Measurements from ENCODE around the gene NHSL2. TPM values are rescaled to one million over a fixed set of nuclear protein-coding genes. Genes with fewer than 3 reads are reported as not detected.

The NHSL2 gene
- polyA plus RNA-seq, 4 donors = under 0.01 to 2.9 (median 1.5) TPM; not detected in 1

DNA sequence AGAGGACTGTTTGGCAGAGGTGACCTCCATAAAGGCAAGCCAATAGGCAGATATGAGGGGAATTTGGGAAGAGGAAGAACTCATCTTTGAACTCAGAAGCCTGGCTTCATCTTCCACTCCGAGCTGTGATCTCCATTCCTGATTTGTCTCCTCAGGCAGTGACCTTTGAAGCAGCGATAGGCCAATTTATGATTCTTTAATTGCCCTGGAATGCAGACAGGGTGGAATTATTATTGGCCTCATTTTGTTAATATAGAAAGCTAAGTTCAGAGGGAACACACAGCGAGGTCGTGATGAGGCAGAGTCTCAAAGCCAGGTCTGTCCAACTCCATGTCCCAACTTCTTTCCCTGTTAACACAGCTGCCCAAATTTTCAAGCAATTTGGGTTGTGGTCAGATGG, 204.2 kb downstream of the NHSL2 start:
- H3K27me3 ChIP-seq (ENCODE audit: control insufficient read depth in 3 of 3, insufficient read depth in 3 of 3, low read length in 3 of 3) = no peaks in the 10 kb centered on the region
- no peak for FAIRE-seq
- H3K36me3 ChIP-seq (ENCODE audit: control insufficient read depth in 3 of 3, insufficient read depth in 2 of 3, low read depth in 1 of 3, low read length in 3 of 3) = no peaks in the 10 kb centered on the region
- H3K4me3 ChIP-seq (ENCODE audit: low read depth in 1 of 3, low read length in 3 of 3) = no peak overlapping the region
- DNase-seq = peak; percentile 52 to 76
- H3K27ac ChIP-seq (ENCODE audit: low read depth in 1 of 3, low read length in 2 of 3) = peak overlapping the region in 2 of 3 donors; percentile 28 to 66
- WGBS, 3 donors = 19 to 50% (median 26%) methylated on average over 4 of the region's 4 CpGs
- no peaks in the 10 kb centered on the region for H3K9me3 ChIP-seq (ENCODE audit: control insufficient read depth in 2 of 2, insufficient read depth in 1 of 2, low read depth in 1 of 2, low read length in 1 of 2)
- H3K4me1 ChIP-seq (ENCODE audit: control insufficient read depth in 3 of 3, insufficient read depth in 2 of 3, low read depth in 1 of 3, low read length in 2 of 3) = peaks cover 0 to 46% (median 3%) of the 10 kb centered on the region in 3 donors

DNA sequence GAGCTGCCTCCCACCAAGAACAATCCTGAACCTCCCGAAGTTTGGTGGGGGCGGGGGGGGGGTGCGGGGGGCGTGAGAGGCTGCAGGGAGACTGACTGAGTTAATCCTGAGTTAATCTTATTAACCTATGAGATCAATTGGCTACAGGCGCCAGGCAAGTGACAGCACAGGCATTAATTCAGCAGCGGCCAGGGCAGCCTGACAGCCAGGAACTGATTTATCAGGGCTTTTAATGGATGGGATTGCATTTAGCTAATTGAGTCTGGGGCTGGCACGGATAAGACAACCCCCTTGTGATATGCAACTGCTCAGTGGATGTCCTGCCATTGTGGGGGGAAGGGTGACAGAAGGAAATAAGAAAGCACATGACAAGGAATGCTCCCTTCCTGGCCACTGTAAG, 204.7 kb downstream of the NHSL2 start:
- H3K4me1 ChIP-seq (ENCODE audit: control insufficient read depth in 3 of 3, insufficient read depth in 2 of 3, low read depth in 1 of 3, low read length in 2 of 3) = peaks cover 0 to 41% (median 3%) of the 10 kb centered on the region in 3 donors
- no peaks in the 10 kb centered on the region for H3K27me3 ChIP-seq (ENCODE audit: control insufficient read depth in 3 of 3, insufficient read depth in 3 of 3, low read length in 3 of 3)
- 8 to 48% (median 34%) methylated on average over 6 to 7 of the region's 7 CpGs for WGBS, 3 donors
- no peaks in the 10 kb centered on the region for H3K36me3 ChIP-seq (ENCODE audit: control insufficient read depth in 3 of 3, insufficient read depth in 2 of 3, low read depth in 1 of 3, low read length in 3 of 3)
- H3K9me3 ChIP-seq (ENCODE audit: control insufficient read depth in 2 of 2, insufficient read depth in 1 of 2, low read depth in 1 of 2, low read length in 1 of 2) = no peaks in the 10 kb centered on the region
- DNase-seq = peak in 1 of 2 donors; percentile 9
- FAIRE-seq = no peak
- no peak overlapping the region for H3K4me3 ChIP-seq (ENCODE audit: low read depth in 1 of 3, low read length in 3 of 3)
- H3K27ac ChIP-seq (ENCODE audit: low read depth in 1 of 3, low read length in 2 of 3) = peak overlapping the region in 1 of 3 donors; percentile 66

DNA sequence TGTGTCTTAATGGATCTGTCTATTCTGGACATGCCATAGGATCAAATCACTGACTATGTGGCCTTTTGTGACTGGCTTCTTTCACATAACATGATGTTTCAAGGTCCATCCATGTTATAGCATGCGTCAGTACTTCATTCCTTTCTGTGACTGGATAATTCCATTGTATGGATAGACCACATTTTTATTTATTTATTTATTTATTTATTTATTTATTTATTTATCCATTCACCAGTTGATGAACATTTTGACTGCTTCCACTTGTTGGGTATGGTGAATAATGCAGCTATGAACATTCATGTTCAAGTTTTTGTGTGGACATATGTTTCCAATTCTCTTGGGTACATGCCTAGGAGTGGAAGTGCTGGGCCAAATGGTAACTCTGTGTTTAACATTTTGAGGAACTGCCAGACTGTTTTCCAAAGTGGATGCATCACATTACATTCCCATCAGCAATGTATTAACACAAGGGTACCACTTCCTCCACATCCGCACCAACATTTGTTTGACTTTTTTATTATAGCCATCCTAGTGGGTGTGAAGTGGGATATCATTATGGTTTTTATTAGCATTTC, 207.1 kb downstream of the NHSL2 start:
- no peak for FAIRE-seq

DNA sequence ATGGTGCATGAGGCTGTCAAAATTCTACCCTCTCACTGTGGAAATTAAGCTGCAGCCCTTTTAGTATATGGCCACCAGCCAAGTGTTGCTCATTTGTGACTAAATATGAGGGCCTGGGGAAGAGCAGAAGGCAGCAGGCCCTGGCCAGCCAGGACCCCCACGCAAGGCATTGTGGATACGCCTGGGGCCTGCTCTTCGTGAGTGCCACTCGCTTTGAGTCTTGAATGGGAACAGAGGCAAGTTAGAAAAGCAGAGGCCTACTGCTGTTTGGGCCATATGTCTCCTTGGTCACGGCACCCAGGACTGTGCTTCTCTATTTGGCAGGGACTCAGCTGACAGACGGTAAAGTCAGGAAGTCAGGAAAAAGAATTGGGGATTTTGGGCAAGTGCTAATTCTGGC, 210.2 kb downstream of the NHSL2 start:
- H3K27me3 ChIP-seq (ENCODE audit: control insufficient read depth in 3 of 3, insufficient read depth in 3 of 3, low read length in 3 of 3) = no peaks in the 10 kb centered on the region
- no peaks in the 10 kb centered on the region for H3K36me3 ChIP-seq (ENCODE audit: control insufficient read depth in 3 of 3, insufficient read depth in 2 of 3, low read depth in 1 of 3, low read length in 3 of 3)
- DNase-seq (no peak), FAIRE-seq (no peak)
- H3K27ac ChIP-seq (ENCODE audit: low read depth in 1 of 3, low read length in 2 of 3) = peak overlapping the region in 2 of 3 donors; percentile 12 to 65
- WGBS, 3 donors = 56 to 84% (median 77%) methylated on average over 6 of the region's 6 CpGs
- H3K4me1 ChIP-seq (ENCODE audit: control insufficient read depth in 3 of 3, insufficient read depth in 2 of 3, low read depth in 1 of 3, low read length in 2 of 3) = peaks cover 0 to 17% (median 0%) of the 10 kb centered on the region in 3 donors
- H3K4me3 ChIP-seq (ENCODE audit: low read depth in 1 of 3, low read length in 3 of 3) = no peak overlapping the region
- no peaks in the 10 kb centered on the region for H3K9me3 ChIP-seq (ENCODE audit: control insufficient read depth in 2 of 2, insufficient read depth in 1 of 2, low read depth in 1 of 2, low read length in 1 of 2)

More for the DNA sequence above, 207.1 kb downstream of the NHSL2 start:
- H3K27ac ChIP-seq (ENCODE audit: low read depth in 1 of 3, low read length in 2 of 3) = no peak overlapping the region
- H3K4me3 ChIP-seq (ENCODE audit: low read depth in 1 of 3, low read length in 3 of 3) = no peak overlapping the region
- 91 to 98% (median 93%) methylated on average over 2 of the region's 2 CpGs for WGBS, 3 donors
- no peaks in the 10 kb centered on the region for H3K36me3 ChIP-seq (ENCODE audit: control insufficient read depth in 3 of 3, insufficient read depth in 2 of 3, low read depth in 1 of 3, low read length in 3 of 3)
- H3K9me3 ChIP-seq (ENCODE audit: control insufficient read depth in 2 of 2, insufficient read depth in 1 of 2, low read depth in 1 of 2, low read length in 1 of 2) = no peaks in the 10 kb centered on the region
- DNase-seq = no peak
- no peaks in the 10 kb centered on the region for H3K27me3 ChIP-seq (ENCODE audit: control insufficient read depth in 3 of 3, insufficient read depth in 3 of 3, low read length in 3 of 3)
- peaks cover 0 to 25% (median 3%) of the 10 kb centered on the region in 3 donors for H3K4me1 ChIP-seq (ENCODE audit: control insufficient read depth in 3 of 3, insufficient read depth in 2 of 3, low read depth in 1 of 3, low read length in 2 of 3)

DNA sequence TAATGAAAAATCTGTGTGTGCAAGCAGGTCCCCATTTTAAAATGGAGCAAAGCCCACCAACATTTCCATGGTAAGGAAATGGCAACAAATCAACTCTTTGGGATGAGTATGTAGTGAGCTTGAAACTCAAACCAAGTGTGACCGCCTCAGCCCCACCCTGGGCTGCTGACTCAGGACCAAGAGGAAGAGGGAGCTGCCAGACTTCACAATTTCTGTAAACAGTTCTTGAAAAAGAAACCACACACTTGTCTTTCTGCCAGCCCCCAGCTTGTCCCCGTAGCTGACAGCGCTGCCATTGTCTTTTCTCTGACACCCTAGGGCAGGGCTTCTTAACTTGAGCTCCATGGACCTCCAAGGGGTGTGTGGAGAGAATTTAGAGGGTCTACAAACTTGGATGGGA, 210.7 kb downstream of the NHSL2 start:
- Histone ChIP-seq H3K27me3 (ENCODE audit: control insufficient read depth in 3 of 3, insufficient read depth in 3 of 3, low read length in 3 of 3) (no peaks in the 10 kb centered on the region), H3K4me1 (ENCODE audit: control insufficient read depth in 3 of 3, insufficient read depth in 2 of 3, low read depth in 1 of 3, low read length in 2 of 3) (peaks cover 0 to 22% (median 3%) of the 10 kb centered on the region in 3 donors), H3K9me3 (ENCODE audit: control insufficient read depth in 2 of 2, insufficient read depth in 1 of 2, low read depth in 1 of 2, low read length in 1 of 2) (no peaks in the 10 kb centered on the region), H3K4me3 (ENCODE audit: low read depth in 1 of 3, low read length in 3 of 3) (no peak overlapping the region), H3K27ac (ENCODE audit: low read depth in 1 of 3, low read length in 2 of 3) (peak overlapping the region in 1 of 3 donors; percentile 65), H3K36me3 (ENCODE audit: control insufficient read depth in 3 of 3, insufficient read depth in 2 of 3, low read depth in 1 of 3, low read length in 3 of 3) (no peaks in the 10 kb centered on the region)
- DNase-seq (peak in 1 of 2 donors; percentile 6), FAIRE-seq (no peak)
- WGBS, 3 donors = 27 to 65% (median 49%) methylated on average over 3 of the region's 3 CpGs

DNA sequence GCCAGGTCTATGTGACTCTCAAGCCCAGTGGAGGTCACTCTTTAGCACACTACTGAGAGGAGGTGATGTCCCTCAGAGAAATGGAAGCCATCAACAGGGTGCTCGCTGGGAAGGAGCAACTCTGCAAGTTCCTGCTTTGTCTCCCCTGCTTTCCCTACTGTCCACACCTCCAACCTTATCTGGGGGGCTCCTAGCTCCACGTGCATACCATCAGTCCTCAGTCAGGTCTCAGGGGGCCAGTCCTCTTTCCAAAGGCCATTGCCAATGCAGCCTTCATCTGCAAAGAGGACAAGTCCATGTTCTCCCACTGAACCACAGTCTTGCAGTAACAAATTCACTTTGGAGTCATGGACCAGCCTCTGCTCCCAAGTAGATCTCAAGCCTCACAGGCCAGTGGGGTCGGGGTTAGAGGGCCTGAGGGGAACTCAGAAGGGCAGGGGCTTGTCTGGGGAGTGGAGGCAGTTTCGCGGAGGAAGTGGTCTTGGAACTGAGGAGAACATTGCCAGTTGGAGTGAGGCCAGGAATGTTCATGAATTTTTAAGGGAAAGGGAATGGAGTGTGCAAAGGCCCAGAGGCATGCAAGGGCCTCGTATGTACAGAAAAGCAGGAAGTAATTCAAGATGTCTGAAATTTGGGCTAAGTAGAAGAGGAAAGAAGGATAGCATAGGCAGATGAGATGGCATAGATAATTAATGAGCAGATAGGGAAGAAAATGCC, 212.1 kb downstream of the NHSL2 start:
- no peaks in the 10 kb centered on the region for H3K27me3 ChIP-seq (ENCODE audit: control insufficient read depth in 3 of 3, insufficient read depth in 3 of 3, low read length in 3 of 3)
- DNase-seq (no peak), FAIRE-seq (no peak)
- H3K4me1 ChIP-seq (ENCODE audit: control insufficient read depth in 3 of 3, insufficient read depth in 2 of 3, low read depth in 1 of 3, low read length in 2 of 3) = peaks cover 0 to 23% (median 3%) of the 10 kb centered on the region in 3 donors
- H3K4me3 ChIP-seq (ENCODE audit: low read depth in 1 of 3, low read length in 3 of 3) = no peak overlapping the region
- WGBS, 3 donors = 72 to 79% (median 79%) methylated on average over 6 of the region's 6 CpGs
- H3K9me3 ChIP-seq (ENCODE audit: control insufficient read depth in 2 of 2, insufficient read depth in 1 of 2, low read depth in 1 of 2, low read length in 1 of 2) = no peaks in the 10 kb centered on the region
- H3K27ac ChIP-seq (ENCODE audit: low read depth in 1 of 3, low read length in 2 of 3) = peak overlapping the region in 1 of 3 donors; percentile 45
- H3K36me3 ChIP-seq (ENCODE audit: control insufficient read depth in 3 of 3, insufficient read depth in 2 of 3, low read depth in 1 of 3, low read length in 3 of 3) = no peaks in the 10 kb centered on the region

DNA sequence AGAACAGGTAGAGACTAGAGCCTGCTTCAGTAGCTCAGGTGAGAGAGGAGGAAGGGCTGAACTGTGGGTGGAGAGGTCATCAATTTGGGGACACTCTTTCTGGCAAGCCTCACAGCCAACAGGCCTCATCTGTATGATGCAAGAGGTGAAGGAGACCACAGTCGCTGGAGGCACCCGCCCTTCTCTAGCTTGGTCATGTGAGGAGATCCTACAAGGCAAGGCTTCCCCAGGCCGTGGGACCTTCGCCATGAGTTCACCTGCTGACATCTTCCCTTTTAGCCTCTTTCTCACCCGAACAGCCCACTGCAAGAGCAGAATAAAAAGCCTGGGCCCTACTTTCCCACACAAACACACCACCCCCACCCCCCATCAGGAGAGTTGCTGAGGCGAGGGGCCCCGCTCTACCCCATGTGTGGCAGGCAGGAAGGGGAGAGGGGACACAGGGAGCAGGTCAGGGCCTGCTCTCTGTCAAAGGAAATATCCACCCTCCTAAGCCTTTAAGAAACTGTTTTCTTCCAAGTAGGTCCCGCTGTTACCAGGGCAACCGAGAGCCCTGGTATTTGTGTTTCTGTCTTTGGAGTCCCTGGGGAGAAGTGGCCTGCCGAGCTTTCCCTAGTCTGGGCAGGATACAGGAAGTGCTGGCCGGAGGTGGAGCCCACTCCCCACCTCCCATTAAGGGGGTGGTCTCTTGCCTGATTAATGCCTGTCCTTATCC, 213.0 kb downstream of the NHSL2 start:
- 54 to 74% (median 59%) methylated on average over 8 to 11 of the region's 11 CpGs for WGBS, 3 donors

DNA sequence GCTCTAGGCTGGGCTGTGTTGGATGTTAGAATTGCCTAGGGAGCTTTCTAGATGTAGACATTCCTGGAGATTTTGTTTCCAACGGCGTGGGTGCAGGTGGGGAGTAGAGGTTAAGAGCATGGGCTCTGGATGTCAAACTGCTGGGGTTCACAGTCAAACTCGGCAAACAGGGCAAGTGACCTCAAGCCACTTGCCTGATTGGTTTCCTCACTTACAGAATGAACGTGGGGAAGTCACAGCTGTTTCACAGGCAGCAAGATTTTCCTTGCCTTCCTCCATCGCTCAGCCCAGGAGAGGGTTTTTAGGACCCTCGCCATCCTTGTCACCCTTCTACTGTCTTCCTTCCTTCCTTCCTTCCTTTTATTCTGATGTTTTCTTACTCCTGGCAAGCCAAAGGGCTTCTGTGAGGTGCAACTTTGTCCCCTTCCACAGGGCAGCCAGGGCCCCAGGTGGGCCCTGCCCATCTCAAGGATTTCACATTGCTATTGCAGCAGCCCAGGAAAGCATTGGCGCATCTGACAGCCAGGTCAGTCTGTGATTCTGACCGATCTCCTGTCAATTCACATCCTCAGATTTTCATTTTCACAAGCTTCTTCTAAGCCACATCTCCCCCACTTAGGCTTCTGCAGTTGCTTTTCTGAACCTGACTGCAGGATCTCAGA, 214.0 kb downstream of the NHSL2 start:
- WGBS, 3 donors = 67 to 80% (median 72%) methylated on average over 8 of the region's 8 CpGs
- H3K27ac ChIP-seq (ENCODE audit: low read depth in 1 of 3, low read length in 2 of 3) = no peak overlapping the region
- no peaks in the 10 kb centered on the region for H3K27me3 ChIP-seq (ENCODE audit: control insufficient read depth in 3 of 3, insufficient read depth in 3 of 3, low read length in 3 of 3)
- DNase-seq = no peak
- H3K9me3 ChIP-seq (ENCODE audit: control insufficient read depth in 2 of 2, insufficient read depth in 1 of 2, low read depth in 1 of 2, low read length in 1 of 2) = no peaks in the 10 kb centered on the region
- H3K4me1 ChIP-seq (ENCODE audit: control insufficient read depth in 3 of 3, insufficient read depth in 2 of 3, low read depth in 1 of 3, low read length in 2 of 3) = peaks cover 0 to 23% (median 3%) of the 10 kb centered on the region in 3 donors
- no peak for FAIRE-seq
- no peak overlapping the region for H3K4me3 ChIP-seq (ENCODE audit: low read depth in 1 of 3, low read length in 3 of 3)
- peaks cover 0 to 2% (median 0%) of the 10 kb centered on the region in 3 donors for H3K36me3 ChIP-seq (ENCODE audit: control insufficient read depth in 3 of 3, insufficient read depth in 2 of 3, low read depth in 1 of 3, low read length in 3 of 3)

More for the DNA sequence above, 213.0 kb downstream of the NHSL2 start:
- FAIRE-seq = no peak
- DNase-seq = peak in 1 of 2 donors; percentile 37
- Histone ChIP-seq H3K4me1 (ENCODE audit: control insufficient read depth in 3 of 3, insufficient read depth in 2 of 3, low read depth in 1 of 3, low read length in 2 of 3) (peaks cover 0 to 23% (median 3%) of the 10 kb centered on the region in 3 donors), H3K36me3 (ENCODE audit: control insufficient read depth in 3 of 3, insufficient read depth in 2 of 3, low read depth in 1 of 3, low read length in 3 of 3) (no peaks in the 10 kb centered on the region), H3K27ac (ENCODE audit: low read depth in 1 of 3, low read length in 2 of 3) (peak overlapping the region in 2 of 3 donors; percentile 11 to 45), H3K9me3 (ENCODE audit: control insufficient read depth in 2 of 2, insufficient read depth in 1 of 2, low read depth in 1 of 2, low read length in 1 of 2) (no peaks in the 10 kb centered on the region), H3K4me3 (ENCODE audit: low read depth in 1 of 3, low read length in 3 of 3) (no peak overlapping the region), H3K27me3 (ENCODE audit: control insufficient read depth in 3 of 3, insufficient read depth in 3 of 3, low read length in 3 of 3) (no peaks in the 10 kb centered on the region)

Data from small intestine (tissue), 7 donors.